Measurements from ENCODE around the gene ASIC3.

DNA sequence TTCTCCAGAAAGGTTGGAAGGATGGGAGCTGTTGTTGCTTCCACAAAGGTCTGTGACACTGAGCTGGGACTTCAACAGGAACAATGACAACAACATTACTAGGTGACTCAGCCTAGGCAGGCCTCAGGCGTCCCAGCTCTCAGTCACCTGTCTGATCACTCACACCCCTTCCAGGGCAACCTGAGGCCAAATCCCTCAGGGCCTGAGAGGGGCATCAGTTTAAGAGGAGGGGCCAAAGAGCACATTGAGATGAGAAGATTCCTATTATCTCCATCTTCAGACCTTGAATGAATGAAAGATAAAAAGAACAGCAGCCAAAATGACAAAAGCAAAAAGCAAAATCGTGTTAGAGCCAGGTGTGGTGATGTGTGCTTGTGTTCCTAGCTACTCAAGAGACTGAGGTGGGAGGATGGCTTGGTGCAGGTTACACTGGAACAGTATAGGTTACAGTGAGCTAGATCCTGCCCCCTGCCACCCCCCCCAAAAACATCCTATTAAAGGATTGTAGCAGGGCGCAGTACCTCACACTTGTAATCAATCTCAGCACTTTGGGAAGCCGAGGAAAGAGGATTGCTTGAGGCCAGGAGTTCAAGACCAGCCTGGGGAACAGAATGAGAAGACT, 23.8 kb upstream of the ASIC3 start, which contains the start of gene ATG9B:
- TF ChIP-seq, protein P1, sequence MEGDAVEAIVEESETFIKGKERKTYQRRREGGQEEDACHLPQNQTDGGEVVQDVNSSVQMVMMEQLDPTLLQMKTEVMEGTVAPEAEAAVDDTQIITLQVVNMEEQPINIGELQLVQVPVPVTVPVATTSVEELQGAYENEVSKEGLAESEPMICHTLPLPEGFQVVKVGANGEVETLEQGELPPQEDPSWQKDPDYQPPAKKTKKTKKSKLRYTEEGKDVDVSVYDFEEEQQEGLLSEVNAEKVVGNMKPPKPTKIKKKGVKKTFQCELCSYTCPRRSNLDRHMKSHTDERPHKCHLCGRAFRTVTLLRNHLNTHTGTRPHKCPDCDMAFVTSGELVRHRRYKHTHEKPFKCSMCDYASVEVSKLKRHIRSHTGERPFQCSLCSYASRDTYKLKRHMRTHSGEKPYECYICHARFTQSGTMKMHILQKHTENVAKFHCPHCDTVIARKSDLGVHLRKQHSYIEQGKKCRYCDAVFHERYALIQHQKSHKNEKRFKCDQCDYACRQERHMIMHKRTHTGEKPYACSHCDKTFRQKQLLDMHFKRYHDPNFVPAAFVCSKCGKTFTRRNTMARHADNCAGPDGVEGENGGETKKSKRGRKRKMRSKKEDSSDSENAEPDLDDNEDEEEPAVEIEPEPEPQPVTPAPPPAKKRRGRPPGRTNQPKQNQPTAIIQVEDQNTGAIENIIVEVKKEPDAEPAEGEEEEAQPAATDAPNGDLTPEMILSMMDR (IDR thresholded peaks at IDR 0.05; ENCODE audit: extremely low read depth in 1 of 2, insufficient read depth in 1 of 2, low read depth in 1 of 2, low read length in 2 of 2) = no peak
- no peak for TF ChIP-seq MYC (IDR thresholded peaks at IDR 0.05; ENCODE audit: low read depth, low read length)
- TF ChIP-seq POLR2A (IDR thresholded peaks at IDR 0.05; ENCODE audit: low read depth, low read length) = no peak
- no peak for TF ChIP-seq POLR2AphosphoS5 (IDR thresholded peaks at IDR 0.05; ENCODE audit: insufficient read depth, low read depth, low read length)
- TF ChIP-seq, protein P2, sequence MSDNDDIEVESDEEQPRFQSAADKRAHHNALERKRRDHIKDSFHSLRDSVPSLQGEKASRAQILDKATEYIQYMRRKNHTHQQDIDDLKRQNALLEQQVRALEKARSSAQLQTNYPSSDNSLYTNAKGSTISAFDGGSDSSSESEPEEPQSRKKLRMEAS (IDR thresholded peaks at IDR 0.05; ENCODE audit: insufficient read depth, insufficient read length) = no peak
- TF ChIP-seq EZH2 (IDR thresholded peaks at IDR 0.05; ENCODE audit: borderline replicate concordance, low read depth, low read length, severe bottlenecking) = no peak
- no peak for TF ChIP-seq JUN (IDR thresholded peaks at IDR 0.05; ENCODE audit: borderline replicate concordance, insufficient read depth, insufficient read length, low read depth)

Measured in endothelial cell of umbilical vein (primary cell).